HCT116 (cell line): ENCODE data around the gene ATP8A1. TPM values are rescaled to one million over a fixed set of nuclear protein-coding genes. Genes with fewer than 3 reads are reported as not detected.

Experiments
- ATAC-seq: fragments of 200-7000 bp; cut with Tn5 transposase; 2 replicates; pipeline ENCODE4 v1.9.1; 2020; ENCODE audit warnings: mild to moderate bottlenecking, moderate library complexity
- BruUV-seq: library from RNA; stranded (reverse); fragments of 400-500 nt; replicated peaks from 2 replicates; lab custom pipeline; 2021; lab: Mats Ljungman, UMichigan
- CTCF ChIA-PET: fragments of 300-600 bp; sonication (Branson Sonifier 250); formaldehyde crosslinking; loops from one replicate; lab custom pipeline; 2021; ENCODE audit warnings: antibody characterized with exemption; lab: Charles Lee
- POLR2A ChIA-PET: fragments of 300-600, 350-600 bp; sonication (Branson Sonifier 250); formaldehyde crosslinking; loops from one replicate; lab custom pipeline; 2021; ENCODE audit warnings: antibody characterized with exemption; lab: Charles Lee
- RAD21 ChIA-PET, 2 experiments: fragments of 300-600 bp; sonication (Branson Sonifier 250); formaldehyde crosslinking; loops; one replicate each; lab custom pipeline; 2023; ENCODE audit warnings: low total read pairs in 2 of 2; ENCODE audit not compliant: uncharacterized antibody in 2 of 2, unreplicated experiment in 2 of 2, low non-redundant PET in 1 of 2; lab: Charles Lee
- DNase-seq: peaks from one replicate; pipeline ENCODE4 v3.0.0-alpha.2; 2010; ENCODE audit warnings: low read depth, low spot score
- H2AFZ ChIP-seq: fragments of 200-600 bp; shearing (Covaris generic), sonication (generic); 2 replicates; pipeline ENCODE4 v1.6.1; 2017; ENCODE audit warnings: low read depth, mixed run types, mixed read lengths, antibody characterized with exemption, low read length; ENCODE audit not compliant: poor library complexity, severe bottlenecking
- H3K27ac ChIP-seq: 2 replicates; pipeline ENCODE4 v1.5.1; 2012; ENCODE audit warnings: low read depth, low read length
- H3K27me3 ChIP-seq: fragments of 200-600 bp; sonication (generic); 2 replicates; pipeline ENCODE4 v1.6.1; 2016; ENCODE audit warnings: mixed run types, low read length, mixed read lengths; ENCODE audit not compliant: insufficient read depth
- H3K36me3 ChIP-seq, 2 experiments: fragments of 200-500 bp in 1 of 2; fragments of 200-600 bp in 1 of 2; sonication (Bioruptor generic) in 1 of 2; sonication (generic) in 1 of 2; 2 replicates each; pipeline versions ENCODE4 v1.5.1 to v1.6.1; 2014 to 2016; ENCODE audit warnings: low read length in 2 of 2, inconsistent platforms in 1 of 2, mixed read lengths in 1 of 2, mixed run types in 1 of 2; ENCODE audit not compliant: insufficient read depth in 2 of 2, control insufficient read depth in 1 of 2
- H3K4me1 ChIP-seq, 2 experiments: fragments of 200-600 bp in 1 of 2; sonication (generic) in 1 of 2; 2 replicates each; pipeline versions ENCODE4 v1.5.1 to v1.6.1; 2012 to 2017; ENCODE audit warnings: low read length in 2 of 2, inconsistent platforms in 1 of 2, mild to moderate bottlenecking in 1 of 2, mixed read lengths in 1 of 2, mixed run types in 1 of 2, moderate library complexity in 1 of 2; ENCODE audit not compliant: insufficient read depth in 2 of 2, control insufficient read depth in 1 of 2
- H3K4me2 ChIP-seq: fragments of 200-600 bp; sonication (generic); 2 replicates; pipeline ENCODE4 v1.6.1; 2017; ENCODE audit warnings: mixed run types, low read length, mixed read lengths
- H3K4me3 ChIP-seq, 2 experiments: fragments of 200-600 bp in 1 of 2; sonication (generic) in 1 of 2; replicated peaks in 1 of 2; 2 replicates each; pipeline ENCODE4 v1.5.1; 2011 to 2016; ENCODE audit warnings: low read length in 2 of 2, control low read depth in 1 of 2, low read depth in 1 of 2, mild to moderate bottlenecking in 1 of 2, mixed read lengths in 1 of 2, mixed run types in 1 of 2
- H3K79me2 ChIP-seq: fragments of 200-600 bp; sonication (generic); 2 replicates; pipeline ENCODE4 v1.6.1; 2017; ENCODE audit warnings: mild to moderate bottlenecking, mixed run types, low read length, moderate library complexity, mixed read lengths; ENCODE audit not compliant: insufficient read depth
- H3K9ac ChIP-seq: fragments of 200-600 bp; sonication (generic); 2 replicates; pipeline ENCODE4 v1.6.1; 2016; ENCODE audit warnings: low read length, mixed read lengths
- H3K9me2 ChIP-seq: fragments of 200-600 bp; sonication (generic), shearing (Covaris generic); 2 replicates; pipeline ENCODE4 v1.6.1; 2017; ENCODE audit warnings: mixed run types, mild to moderate bottlenecking, moderate library complexity; ENCODE audit not compliant: insufficient read depth
- H3K9me3 ChIP-seq, 2 experiments: fragments of 200-500 bp in 1 of 2; fragments of 200-600 bp in 1 of 2; sonication (Bioruptor generic) in 1 of 2; sonication (generic) in 1 of 2; 2 replicates each; pipeline ENCODE4 v1.6.1; 2014 to 2017; ENCODE audit warnings: low read length in 2 of 2, mixed read lengths in 2 of 2, inconsistent platforms in 1 of 2, low read depth in 1 of 2, mild to moderate bottlenecking in 1 of 2, mixed run types in 1 of 2, moderate library complexity in 1 of 2; ENCODE audit not compliant: control insufficient read depth in 1 of 2, insufficient read depth in 1 of 2
- H4K20me1 ChIP-seq: fragments of 200-600 bp; sonication (generic), shearing (Covaris generic); 2 replicates; pipeline ENCODE4 v1.6.1; 2017; ENCODE audit warnings: mixed run types, mild to moderate bottlenecking, moderate library complexity; ENCODE audit not compliant: insufficient read depth
- CBX3 ChIP-seq: IDR thresholded peaks from 2 replicates; pipeline ENCODE4 v1.6.1; 2012; ENCODE audit warnings: low read depth
- ELF1 ChIP-seq: IDR thresholded peaks from 2 replicates; pipeline ENCODE4 v1.6.1; 2012; ENCODE audit warnings: low read depth, borderline replicate concordance
- EZH2 ChIP-seq: fragments of 200-600 bp; sonication (generic); IDR thresholded peaks from 2 replicates; pipeline ENCODE4 v1.6.1; 2017; ENCODE audit warnings: antibody characterized with exemption, mixed run types
- FOSL1 ChIP-seq: IDR thresholded peaks from 2 replicates; pipeline ENCODE4 v1.6.1; 2012; ENCODE audit warnings: low read depth
- POLR2AphosphoS5 ChIP-seq: IDR thresholded peaks from 2 replicates; pipeline ENCODE4 v1.6.1; 2011; ENCODE audit warnings: mild to moderate bottlenecking, low read depth, low read length, moderate library complexity
- RAD21 ChIP-seq: IDR thresholded peaks from 2 replicates; pipeline ENCODE4 v1.6.1; 2012; ENCODE audit warnings: low read depth, mild to moderate bottlenecking
- SP1 ChIP-seq: IDR thresholded peaks from 2 replicates; pipeline ENCODE4 v1.6.1; 2012; ENCODE audit warnings: low read depth
- TCF7L2 ChIP-seq: IDR thresholded peaks from 2 replicates; pipeline ENCODE4 v1.7.0; 2011; ENCODE audit warnings: borderline replicate concordance, inconsistent platforms; ENCODE audit not compliant: insufficient read depth, insufficient read length; ENCODE audit errors: extremely low read depth
- ZFX ChIP-seq: fragments of 450-650 bp; IDR thresholded peaks from 2 replicates; pipeline ENCODE4 v1.6.1; 2017
- intact Hi-C: fragments of 100-400 bp; cut with micrococcal nuclease; formaldehyde crosslinking; loops from 2 replicates; pipeline ENCODE4 v1.10.0; 2022
- total RNA-seq: library from RNA; stranded (reverse); gene quantifications from one replicate; pipeline ENCODE4 v1.2.1, GENCODE V29; 2021; ENCODE audit not compliant: unreplicated experiment
- TF ChIP-seq, protein P1 (sequence below): IDR thresholded peaks from 2 replicates; pipeline ENCODE4 v1.6.1; 2012; ENCODE audit warnings: low read depth
- TF ChIP-seq, protein P2 (sequence below): IDR thresholded peaks from 2 replicates; pipeline ENCODE4 v1.6.1; 2012
- TF ChIP-seq, protein P3 (sequence below): IDR thresholded peaks from 2 replicates; pipeline ENCODE4 v1.6.1; 2011; ENCODE audit warnings: mild to moderate bottlenecking, low read length, moderate library complexity; ENCODE audit not compliant: insufficient replicate concordance; ENCODE audit errors: extremely low read depth

The ATP8A1 gene
- total RNA-seq, 1 experiment from 2014 or later: 1.9 TPM

DNA sequence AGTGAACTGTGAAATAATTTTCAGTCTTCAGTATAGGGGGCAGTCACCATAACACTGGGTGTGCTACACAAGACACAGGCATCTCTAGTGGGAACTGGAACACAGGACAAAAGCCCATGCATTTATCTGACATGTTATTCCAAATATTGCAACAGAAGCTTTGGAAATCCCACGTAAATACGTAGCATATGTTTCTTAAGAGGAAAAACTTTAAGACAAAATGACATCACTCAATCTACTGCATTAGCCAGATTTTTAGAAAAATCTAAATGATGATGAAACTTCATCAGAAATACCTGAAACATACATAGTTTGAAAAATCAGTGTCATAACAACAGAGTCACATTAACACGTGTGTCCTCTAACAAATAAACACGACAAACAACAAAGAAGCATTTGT lies 245.1 kb downstream of the ATP8A1 start (continued):
- TF ChIP-seq, protein P1, sequence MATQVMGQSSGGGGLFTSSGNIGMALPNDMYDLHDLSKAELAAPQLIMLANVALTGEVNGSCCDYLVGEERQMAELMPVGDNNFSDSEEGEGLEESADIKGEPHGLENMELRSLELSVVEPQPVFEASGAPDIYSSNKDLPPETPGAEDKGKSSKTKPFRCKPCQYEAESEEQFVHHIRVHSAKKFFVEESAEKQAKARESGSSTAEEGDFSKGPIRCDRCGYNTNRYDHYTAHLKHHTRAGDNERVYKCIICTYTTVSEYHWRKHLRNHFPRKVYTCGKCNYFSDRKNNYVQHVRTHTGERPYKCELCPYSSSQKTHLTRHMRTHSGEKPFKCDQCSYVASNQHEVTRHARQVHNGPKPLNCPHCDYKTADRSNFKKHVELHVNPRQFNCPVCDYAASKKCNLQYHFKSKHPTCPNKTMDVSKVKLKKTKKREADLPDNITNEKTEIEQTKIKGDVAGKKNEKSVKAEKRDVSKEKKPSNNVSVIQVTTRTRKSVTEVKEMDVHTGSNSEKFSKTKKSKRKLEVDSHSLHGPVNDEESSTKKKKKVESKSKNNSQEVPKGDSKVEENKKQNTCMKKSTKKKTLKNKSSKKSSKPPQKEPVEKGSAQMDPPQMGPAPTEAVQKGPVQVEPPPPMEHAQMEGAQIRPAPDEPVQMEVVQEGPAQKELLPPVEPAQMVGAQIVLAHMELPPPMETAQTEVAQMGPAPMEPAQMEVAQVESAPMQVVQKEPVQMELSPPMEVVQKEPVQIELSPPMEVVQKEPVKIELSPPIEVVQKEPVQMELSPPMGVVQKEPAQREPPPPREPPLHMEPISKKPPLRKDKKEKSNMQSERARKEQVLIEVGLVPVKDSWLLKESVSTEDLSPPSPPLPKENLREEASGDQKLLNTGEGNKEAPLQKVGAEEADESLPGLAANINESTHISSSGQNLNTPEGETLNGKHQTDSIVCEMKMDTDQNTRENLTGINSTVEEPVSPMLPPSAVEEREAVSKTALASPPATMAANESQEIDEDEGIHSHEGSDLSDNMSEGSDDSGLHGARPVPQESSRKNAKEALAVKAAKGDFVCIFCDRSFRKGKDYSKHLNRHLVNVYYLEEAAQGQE: no peak

DNA sequence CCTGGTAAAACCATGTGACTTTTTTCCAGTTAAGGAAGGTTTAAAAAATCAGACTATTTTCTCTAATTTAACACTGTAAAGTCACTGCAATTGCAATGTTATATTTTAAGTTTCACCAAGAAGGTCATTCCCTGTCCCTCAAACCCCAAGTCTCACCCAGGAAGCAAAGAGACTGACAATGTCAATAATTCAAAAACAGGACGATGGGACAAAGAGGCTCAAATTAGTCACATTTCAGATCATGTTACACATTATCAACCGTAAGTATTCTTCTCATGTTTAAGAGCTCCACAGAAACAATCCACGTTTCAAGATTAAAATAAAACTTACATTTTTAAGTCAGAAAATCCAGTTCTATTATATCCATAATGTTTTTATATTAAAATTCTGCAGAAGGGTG lies 246.5 kb downstream of the ATP8A1 start:
- ChIA-PET CTCF (no interaction called here), RAD21 (no interaction called here), POLR2A (no interaction called here)
- Histone ChIP-seq H4K20me1 (no peaks in the 10 kb centered on the region), H3K79me2 (no peaks in the 10 kb centered on the region), H3K9me3 (no peaks in the 10 kb centered on the region), H3K4me1 (no peaks in the 10 kb centered on the region), H3K9ac (no peak overlapping the region), H3K27me3 (no peaks in the 10 kb centered on the region; the same call in 1 of the 2 replicates), H3K27ac (no peak overlapping the region), H3K36me3 (no peaks in the 10 kb centered on the region), H3K4me2 (no peak overlapping the region), H3K4me3 (no peak overlapping the region), H2AFZ (no peak overlapping the region), H3K9me2 (no peaks in the 10 kb centered on the region)
- BruUV-seq: no TSS peak
- no peak for DNase-seq
- no peak for TF ChIP-seq FOSL1
- no peak for TF ChIP-seq TCF7L2
- TF ChIP-seq, protein P2, sequence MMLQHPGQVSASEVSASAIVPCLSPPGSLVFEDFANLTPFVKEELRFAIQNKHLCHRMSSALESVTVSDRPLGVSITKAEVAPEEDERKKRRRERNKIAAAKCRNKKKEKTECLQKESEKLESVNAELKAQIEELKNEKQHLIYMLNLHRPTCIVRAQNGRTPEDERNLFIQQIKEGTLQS: no peak
- no peak for TF ChIP-seq SP1
- TF ChIP-seq, protein P1: no peak
- TF ChIP-seq, protein P3, sequence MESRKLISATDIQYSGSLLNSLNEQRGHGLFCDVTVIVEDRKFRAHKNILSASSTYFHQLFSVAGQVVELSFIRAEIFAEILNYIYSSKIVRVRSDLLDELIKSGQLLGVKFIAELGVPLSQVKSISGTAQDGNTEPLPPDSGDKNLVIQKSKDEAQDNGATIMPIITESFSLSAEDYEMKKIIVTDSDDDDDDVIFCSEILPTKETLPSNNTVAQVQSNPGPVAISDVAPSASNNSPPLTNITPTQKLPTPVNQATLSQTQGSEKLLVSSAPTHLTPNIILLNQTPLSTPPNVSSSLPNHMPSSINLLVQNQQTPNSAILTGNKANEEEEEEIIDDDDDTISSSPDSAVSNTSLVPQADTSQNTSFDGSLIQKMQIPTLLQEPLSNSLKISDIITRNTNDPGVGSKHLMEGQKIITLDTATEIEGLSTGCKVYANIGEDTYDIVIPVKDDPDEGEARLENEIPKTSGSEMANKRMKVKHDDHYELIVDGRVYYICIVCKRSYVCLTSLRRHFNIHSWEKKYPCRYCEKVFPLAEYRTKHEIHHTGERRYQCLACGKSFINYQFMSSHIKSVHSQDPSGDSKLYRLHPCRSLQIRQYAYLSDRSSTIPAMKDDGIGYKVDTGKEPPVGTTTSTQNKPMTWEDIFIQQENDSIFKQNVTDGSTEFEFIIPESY: no peak
- no peak for TF ChIP-seq ELF1
- no peak for TF ChIP-seq CBX3
- TF ChIP-seq RAD21: no peak
- TF ChIP-seq EZH2: no peak
- no peak for TF ChIP-seq ZFX
- no peak for TF ChIP-seq POLR2AphosphoS5
- no peak for ATAC-seq
- intact Hi-C loops: no loop called here
